Smooth muscle cell (in vitro differentiated cells): ENCODE results near the gene EXOC6B. TPM values are rescaled to one million over a fixed set of nuclear protein-coding genes. Genes with fewer than 3 reads are reported as not detected.

Source experiments
- DNase-seq: peaks from one replicate; lab custom pipeline; 2025; ENCODE audit not compliant: unreplicated experiment; lab: John Stamatoyannopoulos, UW
- H2AFZ ChIP-seq: fragments of 200-600 bp; sonication (generic); 2 replicates; pipeline ENCODE4 v1.6.0; 2016; ENCODE audit warnings: antibody characterized with exemption, low read depth, mild to moderate bottlenecking
- H3F3A ChIP-seq: fragments of 200-600 bp; sonication (generic); 2 replicates; pipeline ENCODE4 v1.6.0; 2017; ENCODE audit warnings: antibody characterized with exemption, low read depth
- H3K27ac ChIP-seq: fragments of 200-600 bp; sonication (generic); 2 replicates; pipeline ENCODE4 v1.5.1; 2016; ENCODE audit warnings: low read depth, mild to moderate bottlenecking
- H3K27me3 ChIP-seq: fragments of 200-600 bp; sonication (generic); 2 replicates; pipeline ENCODE4 v1.6.1; 2016; ENCODE audit warnings: low read depth, mild to moderate bottlenecking
- H3K36me3 ChIP-seq: fragments of 200-600 bp; sonication (generic); 2 replicates; pipeline ENCODE4 v1.5.1; 2016; ENCODE audit warnings: low read depth
- H3K4me1 ChIP-seq: fragments of 200-600 bp; sonication (generic); 2 replicates; pipeline ENCODE4 v1.5.1; 2016; ENCODE audit warnings: low read depth
- H3K4me2 ChIP-seq: fragments of 200-600 bp; sonication (generic); 2 replicates; pipeline ENCODE4 v1.6.0; 2016; ENCODE audit warnings: mild to moderate bottlenecking
- H3K4me3 ChIP-seq: fragments of 200-600 bp; sonication (generic); 2 replicates; pipeline ENCODE4 v1.5.1; 2016; ENCODE audit warnings: mild to moderate bottlenecking
- H3K79me2 ChIP-seq: fragments of 200-600 bp; sonication (generic); 2 replicates; pipeline ENCODE4 v1.6.0; 2016; ENCODE audit warnings: low read depth, mild to moderate bottlenecking
- H3K9ac ChIP-seq: fragments of 200-600 bp; sonication (generic); 2 replicates; pipeline ENCODE4 v1.6.0; 2016; ENCODE audit warnings: low read depth
- H3K9me3 ChIP-seq: fragments of 200-600 bp; sonication (generic); replicated peaks from 2 replicates; pipeline ENCODE4 v1.5.1; 2016; ENCODE audit warnings: low read depth
- H4K20me1 ChIP-seq: fragments of 200-600 bp; sonication (generic); 2 replicates; pipeline ENCODE4 v1.6.0; 2016; ENCODE audit warnings: low read depth
- CTCF ChIP-seq: fragments of 200-600 bp; sonication (generic); IDR thresholded peaks from 2 replicates; pipeline ENCODE4 v1.5.1; 2017; ENCODE audit warnings: borderline replicate concordance, mild to moderate bottlenecking, antibody characterized with exemption; ENCODE audit not compliant: insufficient read depth, poor library complexity, severe bottlenecking
- WGBS: methylation state at CpG from one replicate; pipeline ENCODE4 v1.1.7; 2016; ENCODE audit warnings: low lambda C conversion rate; 5-methylcytosine and 5-hydroxymethylcytosine counted together
- polyA plus RNA-seq: library from polyadenylated mRNA; unstranded; fragments of >200 nt; fragmentation: Nextera tagmentation; extraction: Ambion mirVana; gene quantifications from 2 replicates; pipeline ENCODE4 v1.2.1, GENCODE V29; 2016
- total RNA-seq: library from RNA; depleted of rRNA; stranded (reverse); fragments of >200 nt; gene quantifications from 2 replicates; pipeline ENCODE4 v1.2.3, GENCODE V29; 2014

EXOC6B gene
- total and polyA plus RNA-seq, 2 experiments from 2014 or later: 6.9 to 19.7 TPM

- 93% methylated on average over 2 of the region's 2 CpGs for WGBS
- H3F3A ChIP-seq: no peaks in the 10 kb centered on the region
- no peaks in the 10 kb centered on the region for H3K79me2 ChIP-seq
- H3K4me1 ChIP-seq: no peaks in the 10 kb centered on the region
- no peak overlapping the region for H3K4me2 ChIP-seq
- no peaks in the 10 kb centered on the region for H3K27me3 ChIP-seq
- H3K4me3 ChIP-seq: no peak overlapping the region
- no peak for TF ChIP-seq CTCF
- no peaks in the 10 kb centered on the region for H3K9me3 ChIP-seq
- no peak overlapping the region for H2AFZ ChIP-seq
- DNase-seq: no peak
- H3K27ac ChIP-seq: no peak overlapping the region
- H3K36me3 ChIP-seq: no peaks in the 10 kb centered on the region
- H3K9ac ChIP-seq: no peak overlapping the region
- H4K20me1 ChIP-seq: no peaks in the 10 kb centered on the region
Measured at GRCh38 chr2:72389447-72389846, 436.4 kb downstream of the EXOC6B start.

GRCh38 chr2:72388263-72388662, 437.6 kb downstream of the EXOC6B start:
- no peaks in the 10 kb centered on the region for H3K27me3 ChIP-seq
- H3K36me3 ChIP-seq: no peaks in the 10 kb centered on the region
- H3K4me3 ChIP-seq: no peak overlapping the region
- DNase-seq: no peak
- H3K79me2 ChIP-seq: no peaks in the 10 kb centered on the region
- TF ChIP-seq CTCF: no peak
- WGBS: 97% methylated on average over 1 of the region's 1 CpG
- H3F3A ChIP-seq: no peaks in the 10 kb centered on the region
- H3K4me1 ChIP-seq: no peaks in the 10 kb centered on the region
- no peak overlapping the region for H3K27ac ChIP-seq
- no peaks in the 10 kb centered on the region for H3K9me3 ChIP-seq
- no peak overlapping the region for H3K9ac ChIP-seq
- no peak overlapping the region for H2AFZ ChIP-seq
- H4K20me1 ChIP-seq: no peaks in the 10 kb centered on the region
- H3K4me2 ChIP-seq: no peak overlapping the region

- Histone ChIP-seq H3K79me2 (no peaks in the 10 kb centered on the region), H4K20me1 (no peaks in the 10 kb centered on the region), H3K9ac (no peak overlapping the region), H2AFZ (no peak overlapping the region), H3F3A (no peaks in the 10 kb centered on the region), H3K9me3 (no peaks in the 10 kb centered on the region), H3K27ac (no peak overlapping the region), H3K36me3 (no peaks in the 10 kb centered on the region), H3K27me3 (no peaks in the 10 kb centered on the region), H3K4me2 (no peak overlapping the region), H3K4me3 (no peak overlapping the region), H3K4me1 (no peaks in the 10 kb centered on the region)
- no peak for DNase-seq
- 92% methylated on average over 1 of the region's 1 CpG for WGBS
- no peak for TF ChIP-seq CTCF
Measured at GRCh38 chr2:72386288-72386687, 439.5 kb downstream of the EXOC6B start.

- no peaks in the 10 kb centered on the region for H4K20me1 ChIP-seq
- H3K4me1 ChIP-seq: no peaks in the 10 kb centered on the region
- H3K9me3 ChIP-seq: no peaks in the 10 kb centered on the region
- no peak for TF ChIP-seq CTCF
- peaks cover 10% of the 10 kb centered on the region for H3K36me3 ChIP-seq
- no peak overlapping the region for H3K4me3 ChIP-seq
- H3K27ac ChIP-seq: no peak overlapping the region
- DNase-seq: no peak
- WGBS: 80% methylated on average over 1 of the region's 1 CpG
- H2AFZ ChIP-seq: no peak overlapping the region
- no peaks in the 10 kb centered on the region for H3K27me3 ChIP-seq
- H3K79me2 ChIP-seq: no peaks in the 10 kb centered on the region
- H3K9ac ChIP-seq: no peak overlapping the region
- H3F3A ChIP-seq: no peaks in the 10 kb centered on the region
- H3K4me2 ChIP-seq: no peak overlapping the region
Measured at GRCh38 chr2:72378753-72379348, 447.0 kb downstream of the EXOC6B start.
